Endothelial cell of umbilical vein (primary cell): ENCODE measurements around the gene ZNRF3. TPM values are rescaled to one million over a fixed set of nuclear protein-coding genes. Genes with fewer than 3 reads are reported as not detected.

Experiments
- BruUV-seq: library from RNA; stranded (reverse); fragments of 400-500 nt; replicated peaks from 2 replicates; lab custom pipeline; 2021; lab: Mats Ljungman, UMichigan
- CTCF ChIA-PET: fragments of 300-600, 350-600 bp; sonication (Branson Sonifier 250); formaldehyde crosslinking; loops from one replicate; lab custom pipeline; 2021; ENCODE audit warnings: antibody characterized with exemption, inconsistent platforms; lab: Charles Lee
- POLR2A ChIA-PET: fragments of 300-600, 350-600 bp; sonication (Branson Sonifier 250); formaldehyde crosslinking; loops from one replicate; lab custom pipeline; 2021; ENCODE audit warnings: antibody characterized with exemption, inconsistent platforms; lab: Charles Lee
- DNase-seq: peaks from one replicate; pipeline ENCODE4 v3.0.0-alpha.2; 2011; ENCODE audit warnings: low read depth, low spot score
- FAIRE-seq: peaks from 2 replicates; lab custom pipeline; 2011; peaks lifted over from hg19 to GRCh38; lab: Jason Lieb, UNC
- H2AFZ ChIP-seq: 2 replicates; pipeline ENCODE4 v1.6.0; 2012; ENCODE audit warnings: low read depth, low read length, control low read depth, inconsistent platforms
- H3K27ac ChIP-seq: 2 replicates; pipeline ENCODE4 v1.5.1; 2011; ENCODE audit warnings: low read depth, mild to moderate bottlenecking, control low read depth, low read length, moderate library complexity; ENCODE audit not compliant: insufficient read depth
- H3K27me3 ChIP-seq, 2 experiments: 2 replicates each; pipeline versions ENCODE4 v1.6.0 to v1.6.1; 2011; ENCODE audit warnings: low read length in 2 of 2, mixed read lengths in 1 of 2; ENCODE audit not compliant: control insufficient read depth in 2 of 2, insufficient read depth in 2 of 2
- H3K36me3 ChIP-seq, 2 experiments: 2 replicates in 1 of 2; 3 replicates in 1 of 2; pipeline ENCODE4 v1.5.1; 2011; ENCODE audit warnings: low read length in 2 of 2, mild to moderate bottlenecking in 1 of 2, moderate library complexity in 1 of 2; ENCODE audit not compliant: control insufficient read depth in 2 of 2, insufficient read depth in 2 of 2; ENCODE audit errors: extremely low read depth in 1 of 2
- H3K4me1 ChIP-seq: 3 replicates; pipeline ENCODE4 v1.5.1; 2011; ENCODE audit warnings: mild to moderate bottlenecking, low read length; ENCODE audit not compliant: control insufficient read depth, insufficient read depth; ENCODE audit errors: extremely low read depth
- H3K4me2 ChIP-seq: 2 replicates; pipeline ENCODE4 v1.6.1; 2011; ENCODE audit warnings: low read length, control low read depth, mixed read lengths; ENCODE audit not compliant: insufficient read depth
- H3K4me3 ChIP-seq, 3 experiments: fragments of 200-600 bp in 1 of 3; sonication (generic), shearing (Covaris generic) in 1 of 3; replicated peaks in 1 of 3; 2 replicates each; pipeline ENCODE4 v1.5.1; 2011 to 2016; ENCODE audit warnings: control low read depth in 3 of 3, low read length in 3 of 3, mild to moderate bottlenecking in 2 of 3, inconsistent platforms in 1 of 3, low read depth in 1 of 3, moderate library complexity in 1 of 3; ENCODE audit not compliant: insufficient read depth in 1 of 3
- H3K79me2 ChIP-seq: 2 replicates; pipeline ENCODE4 v1.6.0; 2012; ENCODE audit warnings: low read length, inconsistent platforms; ENCODE audit not compliant: control insufficient read depth, insufficient read depth
- H3K9ac ChIP-seq: replicated peaks from 2 replicates; pipeline ENCODE3; 2011; ENCODE audit warnings: low read length, control low read depth; ENCODE audit not compliant: insufficient read depth; ENCODE audit errors: extremely low read depth
- H3K9me1 ChIP-seq: replicated peaks from 3 replicates; pipeline ENCODE4 v1.6.0; 2011; ENCODE audit warnings: mild to moderate bottlenecking, low read length; ENCODE audit not compliant: control insufficient read depth, insufficient read depth; ENCODE audit errors: extremely low read depth
- H3K9me3 ChIP-seq: replicated peaks from 2 replicates; pipeline ENCODE4 v1.5.1; 2012; ENCODE audit warnings: low read length, inconsistent platforms; ENCODE audit not compliant: control insufficient read depth, insufficient read depth
- H4K20me1 ChIP-seq: replicated peaks from 2 replicates; pipeline ENCODE3; 2011; ENCODE audit warnings: mild to moderate bottlenecking, low read length; ENCODE audit not compliant: control insufficient read depth, insufficient read depth; ENCODE audit errors: extremely low read depth
- EZH2 ChIP-seq: IDR thresholded peaks from 2 replicates; pipeline ENCODE4 v1.6.1; 2012; ENCODE audit warnings: borderline replicate concordance, low read depth, mild to moderate bottlenecking, moderate library complexity, low read length, inconsistent platforms; ENCODE audit not compliant: severe bottlenecking
- FOS ChIP-seq: IDR thresholded peaks from 2 replicates; pipeline ENCODE4 v1.6.1; 2011; ENCODE audit warnings: mild to moderate bottlenecking, low read length, moderate library complexity, borderline replicate concordance; ENCODE audit not compliant: insufficient read depth
- GATA2 ChIP-seq: IDR thresholded peaks from 2 replicates; pipeline ENCODE4 v1.7.0; 2011; ENCODE audit warnings: low read depth, mild to moderate bottlenecking, moderate library complexity, mixed read lengths, low read length; ENCODE audit not compliant: insufficient read length, insufficient read depth
- JUN ChIP-seq: IDR thresholded peaks from 2 replicates; pipeline ENCODE4 v1.6.1; 2011; ENCODE audit warnings: borderline replicate concordance, low read depth; ENCODE audit not compliant: insufficient read length, insufficient read depth
- MYC ChIP-seq: IDR thresholded peaks from one replicate; pipeline ENCODE4 v1.6.1; 2011; ENCODE audit warnings: mild to moderate bottlenecking, low read depth, low read length
- POLR2A ChIP-seq: IDR thresholded peaks from 2 replicates; pipeline ENCODE4 v1.6.1; 2012; ENCODE audit warnings: low read depth, mild to moderate bottlenecking, control low read depth, low read length
- POLR2AphosphoS5 ChIP-seq: IDR thresholded peaks from 2 replicates; pipeline ENCODE4 v1.6.1; 2012; ENCODE audit warnings: low read depth, mild to moderate bottlenecking, control low read depth, low read length, moderate library complexity; ENCODE audit not compliant: insufficient read depth
- dilution Hi-C: fragments of 300-500 bp; cut with MboI; formaldehyde crosslinking; loops from one replicate; pipeline ENCODE4 v1.15.0; 2019; ENCODE audit warnings: low sequenced_read_pairs; ENCODE audit not compliant: extremely low pct_ligation_motif_present
- intact Hi-C: fragments of 100-400 bp; cut with micrococcal nuclease; formaldehyde crosslinking; loops from one replicate; pipeline ENCODE4 v1.10.0; 2022
- polyA plus RNA-seq, 4 experiments: library from polyadenylated mRNA; depleted of rRNA in 3 of 4; stranded (reverse) in 3 of 4; unstranded in 1 of 4; fragments of >200 nt; gene quantifications; 2 replicates each; pipeline versions ENCODE4 v1.2.1 to v1.2.3, GENCODE V29; 2011 to 2012; ENCODE audit warnings: missing spikeins in 1 of 4
- total RNA-seq: library from RNA; stranded (reverse); gene quantifications from 2 replicates; pipeline ENCODE4 v1.2.3, GENCODE V29; 2021
- TF ChIP-seq, protein P1 (sequence below), 2 donors: IDR thresholded peaks; 1 replicate in 1 of 2; 2 replicates in 1 of 2; pipeline ENCODE4 v1.5.1; 2011; ENCODE audit warnings: low read length in 2 of 2, mild to moderate bottlenecking in 2 of 2, moderate library complexity in 2 of 2, control low read depth in 1 of 2, inconsistent platforms in 1 of 2, low read depth in 1 of 2; ENCODE audit not compliant: insufficient read depth in 1 of 2; ENCODE audit errors: extremely low read depth in 1 of 2
- TF ChIP-seq, protein P2 (sequence below): IDR thresholded peaks from 2 replicates; pipeline ENCODE4 v1.6.1; 2011; ENCODE audit not compliant: insufficient read depth, insufficient read length

The ZNRF3 gene
- total and polyA plus RNA-seq, 2 donors (not counting 3 experiments of a cell fraction or from before 2014, with no cell fraction given), result 2.7 to 5.2 TPM

DNA sequence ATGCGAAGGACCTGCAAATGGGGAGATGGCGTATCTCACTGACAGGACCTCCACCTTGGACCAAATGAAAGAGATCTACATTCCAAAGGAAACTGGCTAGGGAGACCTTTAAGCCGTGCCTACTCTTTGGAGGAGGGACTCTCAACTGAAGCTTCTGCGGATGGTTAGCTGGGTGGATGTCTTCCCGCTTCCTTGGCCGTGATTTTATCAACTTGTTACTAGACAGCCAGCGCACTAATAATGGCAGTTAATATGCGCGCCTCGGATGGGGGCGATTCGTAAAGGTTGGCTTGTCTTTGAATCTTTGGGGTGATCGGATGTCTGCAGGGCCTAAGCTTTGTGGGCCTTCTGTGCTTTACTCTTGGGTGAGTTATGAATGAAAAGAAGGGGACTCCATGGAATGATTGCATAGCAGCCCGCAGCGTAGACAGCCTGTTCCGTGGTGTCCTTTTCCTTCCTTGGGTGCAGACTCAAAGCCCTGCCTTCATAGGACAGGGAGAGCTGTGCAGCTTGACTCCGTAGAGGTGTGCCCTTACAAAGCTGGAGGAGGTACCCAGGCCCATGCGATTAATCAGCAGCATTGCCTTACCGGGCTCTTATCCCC lies 1.5 kb downstream of the ZNRF3 start:
- H4K20me1 ChIP-seq, result no peaks in the 10 kb centered on the region
- dilution Hi-C loops, result no loop called here
- H3K36me3 ChIP-seq, result no peaks in the 10 kb centered on the region
- BruUV-seq, result TSS peak; percentile 25
- no peak overlapping the region for H3K4me3 ChIP-seq
- H3K4me1 ChIP-seq, result peaks cover 11% of the 10 kb centered on the region
- no peaks in the 10 kb centered on the region for H3K27me3 ChIP-seq
- H3K79me2 ChIP-seq, result peaks cover 8% of the 10 kb centered on the region
- TF ChIP-seq POLR2A (no peak), POLR2AphosphoS5 (no peak), FOS (no peak), EZH2 (no peak), GATA2 (no peak), JUN (no peak), MYC (no peak)
- TF ChIP-seq, protein P1, sequence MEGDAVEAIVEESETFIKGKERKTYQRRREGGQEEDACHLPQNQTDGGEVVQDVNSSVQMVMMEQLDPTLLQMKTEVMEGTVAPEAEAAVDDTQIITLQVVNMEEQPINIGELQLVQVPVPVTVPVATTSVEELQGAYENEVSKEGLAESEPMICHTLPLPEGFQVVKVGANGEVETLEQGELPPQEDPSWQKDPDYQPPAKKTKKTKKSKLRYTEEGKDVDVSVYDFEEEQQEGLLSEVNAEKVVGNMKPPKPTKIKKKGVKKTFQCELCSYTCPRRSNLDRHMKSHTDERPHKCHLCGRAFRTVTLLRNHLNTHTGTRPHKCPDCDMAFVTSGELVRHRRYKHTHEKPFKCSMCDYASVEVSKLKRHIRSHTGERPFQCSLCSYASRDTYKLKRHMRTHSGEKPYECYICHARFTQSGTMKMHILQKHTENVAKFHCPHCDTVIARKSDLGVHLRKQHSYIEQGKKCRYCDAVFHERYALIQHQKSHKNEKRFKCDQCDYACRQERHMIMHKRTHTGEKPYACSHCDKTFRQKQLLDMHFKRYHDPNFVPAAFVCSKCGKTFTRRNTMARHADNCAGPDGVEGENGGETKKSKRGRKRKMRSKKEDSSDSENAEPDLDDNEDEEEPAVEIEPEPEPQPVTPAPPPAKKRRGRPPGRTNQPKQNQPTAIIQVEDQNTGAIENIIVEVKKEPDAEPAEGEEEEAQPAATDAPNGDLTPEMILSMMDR (IDR thresholded peaks at IDR 0.05; ENCODE audit: extremely low read depth in 1 of 2, insufficient read depth in 1 of 2, low read depth in 1 of 2, low read length in 2 of 2), result no peak
- TF ChIP-seq, protein P2, sequence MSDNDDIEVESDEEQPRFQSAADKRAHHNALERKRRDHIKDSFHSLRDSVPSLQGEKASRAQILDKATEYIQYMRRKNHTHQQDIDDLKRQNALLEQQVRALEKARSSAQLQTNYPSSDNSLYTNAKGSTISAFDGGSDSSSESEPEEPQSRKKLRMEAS, result no peak
- peak overlapping the region; percentile 77 for H3K4me2 ChIP-seq
- H3K9me3 ChIP-seq, result no peaks in the 10 kb centered on the region
- ChIA-PET POLR2A (no interaction called here), CTCF (interaction anchor here (1.7 to 3.2 kb wide), 3 partner anchors 11 to 156 kb away, joined by 4 to 32 read pairs (median 8); no protein-coding TSS in a partner anchor)
- intact Hi-C loops, result loop anchor here (5.0 kb wide), 1 partner anchor 52 kb away; no protein-coding TSS in a partner anchor
- FAIRE-seq, result peak; percentile 56
- no peaks in the 10 kb centered on the region for H3K9me1 ChIP-seq
- no peak overlapping the region for H2AFZ ChIP-seq
- no peak overlapping the region for H3K9ac ChIP-seq
- DNase-seq, result no peak
- no peak overlapping the region for H3K27ac ChIP-seq
